Fibroblast of lung (primary cell): Measurements from ENCODE around the gene WARS2. TPM values are rescaled to one million over a fixed set of nuclear protein-coding genes. Genes with fewer than 3 reads are reported as not detected.

Source experiments
- DNase-seq, 2 donors: peaks; one replicate each; pipeline versions ENCODE4 v3.0.0 to v3.0.0-alpha.2; 2010; ENCODE audit warnings: low read depth in 2 of 2
- H2AFZ ChIP-seq: 2 replicates; pipeline ENCODE4 v1.5.1; 2012; ENCODE audit warnings: low read length, control low read depth, inconsistent platforms
- H3K27ac ChIP-seq: 2 replicates; pipeline ENCODE4 v1.5.1; 2011; ENCODE audit warnings: low read length, control low read depth; ENCODE audit not compliant: insufficient read depth
- H3K27me3 ChIP-seq: 2 replicates; pipeline ENCODE4 v1.5.1; 2011; ENCODE audit warnings: mild to moderate bottlenecking, low read length; ENCODE audit not compliant: control insufficient read depth, insufficient read depth
- H3K36me3 ChIP-seq: 2 replicates; pipeline ENCODE4 v1.5.1; 2011; ENCODE audit warnings: low read length; ENCODE audit not compliant: control insufficient read depth, insufficient read depth
- H3K4me1 ChIP-seq: 2 replicates; pipeline ENCODE4 v1.5.1; 2011; ENCODE audit warnings: low read length; ENCODE audit not compliant: control insufficient read depth, insufficient read depth; ENCODE audit errors: extremely low read depth
- H3K4me2 ChIP-seq: 2 replicates; pipeline ENCODE4 v1.5.1; 2011; ENCODE audit warnings: low read length, control low read depth; ENCODE audit not compliant: insufficient read depth; ENCODE audit errors: extremely low read depth
- H3K4me3 ChIP-seq, 4 experiments: fragments of 200-600 bp in 1 of 4; sonication (generic) in 1 of 4; replicated peaks in 1 of 4; 2 replicates each; pipeline ENCODE4 v1.5.1; 2011 to 2016; ENCODE audit warnings: low read length in 4 of 4, low read depth in 3 of 4, mild to moderate bottlenecking in 3 of 4, control low read depth in 2 of 4, inconsistent platforms in 1 of 4, mixed read lengths in 1 of 4; ENCODE audit not compliant: insufficient read depth in 1 of 4; ENCODE audit errors: control extremely low read depth in 1 of 4
- H3K79me2 ChIP-seq: 2 replicates; pipeline ENCODE4 v1.5.1; 2012; ENCODE audit warnings: mild to moderate bottlenecking, low read length, inconsistent platforms; ENCODE audit not compliant: control insufficient read depth, insufficient read depth
- H3K9ac ChIP-seq: 2 replicates; pipeline ENCODE4 v1.5.1; 2011; ENCODE audit warnings: mild to moderate bottlenecking, low read length, control low read depth; ENCODE audit not compliant: insufficient read depth
- H3K9me3 ChIP-seq: 2 replicates; pipeline ENCODE4 v1.5.1; 2012; ENCODE audit warnings: low read depth, low read length; ENCODE audit not compliant: control insufficient read depth, insufficient read depth
- H4K20me1 ChIP-seq: 2 replicates; pipeline ENCODE4 v1.5.1; 2011; ENCODE audit warnings: low read length; ENCODE audit not compliant: control insufficient read depth, insufficient read depth; ENCODE audit errors: extremely low read depth
- EZH2 ChIP-seq: IDR thresholded peaks from 2 replicates; pipeline ENCODE4 v1.5.1; 2012; ENCODE audit warnings: low read length, control low read depth, mild to moderate bottlenecking; ENCODE audit errors: missing control alignments
- polyA plus RNA-seq, 2 donors: library from polyadenylated mRNA; depleted of rRNA in 1 of 2; stranded (reverse) in 1 of 2; unstranded in 1 of 2; fragments of >200 nt; gene quantifications; 2 replicates each; pipeline ENCODE4 v1.2.1, GENCODE V29; 2011 to 2012; ENCODE audit warnings: missing spikeins in 1 of 2
- total RNA-seq: library from RNA; depleted of rRNA; stranded (reverse); fragments of >200 nt; gene quantifications from 2 replicates; pipeline ENCODE4 v1.2.1, GENCODE V29; 2014
- TF ChIP-seq, protein P1 (sequence below), 2 donors: IDR thresholded peaks in 1 of 2; conservative IDR thresholded peaks in 1 of 2; 1 replicate in 1 of 2; 2 replicates in 1 of 2; pipeline ENCODE4 v1.5.1; 2011 to 2012; ENCODE audit warnings: low read length in 2 of 2, control low read depth in 1 of 2, inconsistent platforms in 1 of 2, low read depth in 1 of 2, mild to moderate bottlenecking in 1 of 2

Gene WARS2
- total and polyA plus RNA-seq, 2 donors (not counting 1 experiment from before 2014, with no cell fraction given), result 13.3 to 20.3 TPM

DNA sequence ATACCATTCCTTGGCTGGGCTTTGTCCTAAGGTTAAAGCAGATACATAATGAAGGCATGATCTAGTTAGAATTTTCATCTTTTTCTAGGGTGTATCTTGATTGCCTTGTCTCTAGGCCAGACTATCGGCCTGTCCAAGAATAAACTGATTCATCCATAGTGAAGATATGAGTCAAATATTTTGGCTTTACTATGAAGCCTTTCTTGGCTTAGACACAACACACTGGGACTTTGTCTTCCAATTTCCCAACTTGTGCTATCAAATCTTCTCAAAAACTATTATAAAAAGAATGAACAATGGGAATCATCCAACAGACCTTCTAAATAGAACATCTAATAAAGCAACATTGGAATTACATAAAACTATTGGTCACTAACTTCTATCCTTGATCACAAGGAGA is 64.8 kb downstream of the WARS2 start:
- no peak for TF ChIP-seq EZH2
- TF ChIP-seq, protein P1, sequence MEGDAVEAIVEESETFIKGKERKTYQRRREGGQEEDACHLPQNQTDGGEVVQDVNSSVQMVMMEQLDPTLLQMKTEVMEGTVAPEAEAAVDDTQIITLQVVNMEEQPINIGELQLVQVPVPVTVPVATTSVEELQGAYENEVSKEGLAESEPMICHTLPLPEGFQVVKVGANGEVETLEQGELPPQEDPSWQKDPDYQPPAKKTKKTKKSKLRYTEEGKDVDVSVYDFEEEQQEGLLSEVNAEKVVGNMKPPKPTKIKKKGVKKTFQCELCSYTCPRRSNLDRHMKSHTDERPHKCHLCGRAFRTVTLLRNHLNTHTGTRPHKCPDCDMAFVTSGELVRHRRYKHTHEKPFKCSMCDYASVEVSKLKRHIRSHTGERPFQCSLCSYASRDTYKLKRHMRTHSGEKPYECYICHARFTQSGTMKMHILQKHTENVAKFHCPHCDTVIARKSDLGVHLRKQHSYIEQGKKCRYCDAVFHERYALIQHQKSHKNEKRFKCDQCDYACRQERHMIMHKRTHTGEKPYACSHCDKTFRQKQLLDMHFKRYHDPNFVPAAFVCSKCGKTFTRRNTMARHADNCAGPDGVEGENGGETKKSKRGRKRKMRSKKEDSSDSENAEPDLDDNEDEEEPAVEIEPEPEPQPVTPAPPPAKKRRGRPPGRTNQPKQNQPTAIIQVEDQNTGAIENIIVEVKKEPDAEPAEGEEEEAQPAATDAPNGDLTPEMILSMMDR (conservative IDR thresholded peaks at IDR 0.05 in 1 of 2, IDR thresholded peaks at IDR 0.05 in 1 of 2; ENCODE audit: low read depth in 1 of 2, low read length in 2 of 2), result no peak
- no peak overlapping the region for H3K4me2 ChIP-seq
- H2AFZ ChIP-seq, result no peak overlapping the region
- H3K79me2 ChIP-seq, result no peaks in the 10 kb centered on the region
- no peak overlapping the region for H3K4me3 ChIP-seq
- no peaks in the 10 kb centered on the region for H4K20me1 ChIP-seq
- H3K9ac ChIP-seq, result no peak overlapping the region
- no peak overlapping the region for H3K27ac ChIP-seq
- peaks cover 6% of the 10 kb centered on the region for H3K4me1 ChIP-seq
- H3K36me3 ChIP-seq, result no peaks in the 10 kb centered on the region
- H3K9me3 ChIP-seq, result no peaks in the 10 kb centered on the region
- no peaks in the 10 kb centered on the region for H3K27me3 ChIP-seq
- peak; percentile 71 to 81 for DNase-seq

DNA sequence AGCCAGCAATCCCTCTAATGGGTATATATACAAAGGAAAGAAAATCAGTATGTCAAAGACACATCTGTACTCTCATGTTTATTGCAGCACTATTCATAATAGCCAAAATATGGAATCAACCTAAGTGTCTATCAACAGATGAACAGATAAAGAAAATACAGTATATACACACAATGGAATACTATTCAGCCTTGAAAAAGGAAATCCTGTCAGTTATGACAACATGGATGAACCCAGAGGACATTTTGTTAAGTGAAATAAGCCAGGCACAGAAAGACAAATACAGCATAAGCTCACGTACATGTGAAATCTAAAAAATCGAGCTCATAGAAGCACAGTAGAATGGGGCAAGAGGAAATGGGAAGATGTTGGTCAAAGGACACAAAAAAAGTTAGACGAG is 69.1 kb downstream of the WARS2 start:
- no peak overlapping the region for H3K9ac ChIP-seq
- no peak overlapping the region for H2AFZ ChIP-seq
- H4K20me1 ChIP-seq, result no peaks in the 10 kb centered on the region
- TF ChIP-seq, protein P1 (conservative IDR thresholded peaks at IDR 0.05 in 1 of 2, IDR thresholded peaks at IDR 0.05 in 1 of 2; ENCODE audit: low read depth in 1 of 2, low read length in 2 of 2), result no peak
- no peak for TF ChIP-seq EZH2
- H3K9me3 ChIP-seq, result no peaks in the 10 kb centered on the region
- no peak for DNase-seq
- no peaks in the 10 kb centered on the region for H3K36me3 ChIP-seq
- H3K4me2 ChIP-seq, result no peak overlapping the region
- H3K27ac ChIP-seq, result no peak overlapping the region
- no peaks in the 10 kb centered on the region for H3K27me3 ChIP-seq
- H3K79me2 ChIP-seq, result no peaks in the 10 kb centered on the region
- H3K4me1 ChIP-seq, result peaks cover 2% of the 10 kb centered on the region
- H3K4me3 ChIP-seq, result no peak overlapping the region

DNA sequence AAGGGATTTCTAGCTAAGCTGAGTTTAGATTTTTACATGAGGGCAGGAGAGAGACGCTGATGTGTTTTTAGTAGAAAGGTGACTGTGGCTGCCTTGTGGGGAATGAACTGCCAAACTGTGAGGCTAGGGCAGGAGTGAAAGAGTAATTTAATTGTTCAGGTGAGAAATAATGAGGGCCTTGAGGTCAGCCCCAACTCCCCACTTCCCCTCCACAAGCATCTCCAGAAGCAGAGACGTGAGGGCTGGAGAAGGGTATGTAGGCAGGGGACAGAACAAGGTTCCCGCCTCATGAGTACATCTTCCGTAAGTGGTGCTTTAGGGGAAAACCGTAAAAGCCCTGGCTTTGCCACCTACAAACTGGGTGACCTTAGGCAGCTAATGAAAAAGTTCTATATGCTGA is 70.8 kb downstream of the WARS2 start:
- Histone ChIP-seq H3K79me2 (no peaks in the 10 kb centered on the region), H3K27ac (no peak overlapping the region), H3K36me3 (no peaks in the 10 kb centered on the region), H2AFZ (no peak overlapping the region), H3K4me3 (no peak overlapping the region), H3K4me2 (no peak overlapping the region), H3K27me3 (no peaks in the 10 kb centered on the region), H3K9me3 (no peaks in the 10 kb centered on the region), H4K20me1 (no peaks in the 10 kb centered on the region), H3K9ac (no peak overlapping the region), H3K4me1 (no peaks in the 10 kb centered on the region)
- TF ChIP-seq, protein P1 (conservative IDR thresholded peaks at IDR 0.05 in 1 of 2, IDR thresholded peaks at IDR 0.05 in 1 of 2; ENCODE audit: low read depth in 1 of 2, low read length in 2 of 2), result no peak
- no peak for TF ChIP-seq EZH2
- no peak for DNase-seq
